GM13977 (cell line): ENCODE measurements around the gene HBG1.

Source experiments
- DNase-seq: peaks from one replicate; pipeline ENCODE4 v3.0.0; 2012; ENCODE audit warnings: low spot score
- in situ Hi-C: fragments of 300-500 bp; cut with MboI; formaldehyde crosslinking; loops from one replicate; pipeline ENCODE4 v1.12.0; 2022; ENCODE audit warnings: low sequenced_read_pairs, low pct_unique_long_range_greater_than_20kb, mixed read lengths, inconsistent platforms; ENCODE audit not compliant: unreplicated experiment
- TF ChIP-seq, protein P1 (sequence below): IDR thresholded peaks from 2 replicates; pipeline ENCODE4 v1.5.1; 2012; ENCODE audit warnings: mild to moderate bottlenecking, control low read depth; ENCODE audit not compliant: insufficient read depth; ENCODE audit errors: extremely low read depth, missing control alignments

HBG1 gene

DNA sequence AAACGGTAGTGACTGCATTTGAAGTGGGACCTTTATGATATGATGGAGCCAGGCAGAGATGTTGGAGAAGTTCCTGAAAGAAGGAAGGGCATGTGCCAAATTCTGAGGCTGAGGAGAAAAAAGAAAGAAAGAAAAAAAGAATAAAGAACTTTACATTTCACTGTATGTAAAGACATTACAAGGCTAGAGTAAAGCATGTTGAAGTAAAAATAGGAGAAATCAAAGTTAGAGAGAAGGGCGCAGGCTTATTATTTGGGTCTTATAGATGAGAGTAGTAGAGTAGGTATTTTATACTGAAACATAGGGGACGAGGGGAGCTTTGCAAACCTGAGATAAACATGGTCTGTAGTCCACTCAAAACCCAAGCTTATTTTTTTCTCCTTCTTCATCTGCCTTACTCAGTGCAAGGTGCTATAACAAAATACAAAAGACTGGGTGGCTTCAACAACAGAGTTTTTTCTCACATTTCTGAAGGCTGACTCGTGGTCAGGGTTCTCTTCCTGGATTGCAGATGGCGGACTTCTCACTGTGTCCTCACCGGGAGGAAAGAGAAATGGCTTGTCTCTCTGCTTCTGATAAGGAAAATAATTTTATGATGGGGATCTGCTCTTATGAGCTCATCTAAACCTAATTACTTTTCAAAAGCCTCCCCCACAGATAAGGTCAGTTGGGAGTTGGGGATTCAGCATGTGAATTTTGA is 2.7 kb downstream of the HBG1 start:
- DNase-seq, result no peak
- in situ Hi-C loops, result no loop called here
- TF ChIP-seq, protein P1, sequence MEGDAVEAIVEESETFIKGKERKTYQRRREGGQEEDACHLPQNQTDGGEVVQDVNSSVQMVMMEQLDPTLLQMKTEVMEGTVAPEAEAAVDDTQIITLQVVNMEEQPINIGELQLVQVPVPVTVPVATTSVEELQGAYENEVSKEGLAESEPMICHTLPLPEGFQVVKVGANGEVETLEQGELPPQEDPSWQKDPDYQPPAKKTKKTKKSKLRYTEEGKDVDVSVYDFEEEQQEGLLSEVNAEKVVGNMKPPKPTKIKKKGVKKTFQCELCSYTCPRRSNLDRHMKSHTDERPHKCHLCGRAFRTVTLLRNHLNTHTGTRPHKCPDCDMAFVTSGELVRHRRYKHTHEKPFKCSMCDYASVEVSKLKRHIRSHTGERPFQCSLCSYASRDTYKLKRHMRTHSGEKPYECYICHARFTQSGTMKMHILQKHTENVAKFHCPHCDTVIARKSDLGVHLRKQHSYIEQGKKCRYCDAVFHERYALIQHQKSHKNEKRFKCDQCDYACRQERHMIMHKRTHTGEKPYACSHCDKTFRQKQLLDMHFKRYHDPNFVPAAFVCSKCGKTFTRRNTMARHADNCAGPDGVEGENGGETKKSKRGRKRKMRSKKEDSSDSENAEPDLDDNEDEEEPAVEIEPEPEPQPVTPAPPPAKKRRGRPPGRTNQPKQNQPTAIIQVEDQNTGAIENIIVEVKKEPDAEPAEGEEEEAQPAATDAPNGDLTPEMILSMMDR, result no peak

DNA sequence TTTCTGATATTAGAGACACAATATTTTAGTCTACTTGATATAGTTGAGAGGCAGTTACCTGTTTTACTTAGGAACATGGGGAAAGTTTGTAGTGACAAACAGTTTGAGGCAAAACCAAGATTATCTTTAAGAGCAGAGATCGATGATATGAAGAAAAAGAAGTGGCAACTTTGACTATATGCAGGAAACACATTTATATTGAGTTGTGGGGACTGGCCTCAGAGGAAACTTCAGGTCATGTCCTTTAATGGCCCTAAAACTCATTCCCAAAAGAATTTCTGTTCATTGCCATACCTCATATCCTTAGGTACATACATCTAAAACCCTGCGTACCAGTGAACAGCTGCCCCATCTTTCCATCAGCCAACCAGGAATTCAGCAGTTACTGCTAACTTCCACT is 4.5 kb downstream of the HBG1 start:
- DNase-seq, result no peak
- in situ Hi-C loops, result no loop called here
- TF ChIP-seq, protein P1, result no peak

GRCh38 chr11:5243816-5244180 is 5.9 kb downstream of the HBG1 start:
- TF ChIP-seq, protein P1, result no peak
- DNase-seq, result no peak
- in situ Hi-C loops, result no loop called here

GRCh38 chr11:5242933-5243815 is 6.5 kb downstream of the HBG1 start:
- in situ Hi-C loops, result no loop called here

DNA sequence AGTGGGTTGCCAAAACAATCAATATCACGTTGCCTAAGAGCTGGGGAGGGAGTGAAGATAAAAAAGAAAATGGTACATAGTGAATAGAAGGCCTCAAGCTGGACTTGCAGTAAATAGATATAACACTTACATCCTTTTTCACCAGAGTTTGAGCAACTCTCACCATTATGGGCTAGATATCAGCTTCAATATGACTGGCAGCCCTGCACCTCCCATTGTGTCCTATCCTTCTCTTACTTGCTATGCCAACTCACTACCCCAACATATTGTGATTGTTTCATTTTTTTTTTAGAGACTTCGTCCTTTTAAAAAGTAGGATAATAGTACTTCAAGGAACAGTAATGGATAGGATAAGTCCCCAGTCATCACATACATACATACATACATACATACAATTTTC is 7.4 kb downstream of the HBG1 start:
- no peak for DNase-seq
- TF ChIP-seq, protein P1, result no peak
- in situ Hi-C loops, result no loop called here

More at GRCh38 chr11:5242933-5243815, 6.5 kb downstream of the HBG1 start:
- DNase-seq, result no peak
- TF ChIP-seq, protein P1, result no peak

DNA sequence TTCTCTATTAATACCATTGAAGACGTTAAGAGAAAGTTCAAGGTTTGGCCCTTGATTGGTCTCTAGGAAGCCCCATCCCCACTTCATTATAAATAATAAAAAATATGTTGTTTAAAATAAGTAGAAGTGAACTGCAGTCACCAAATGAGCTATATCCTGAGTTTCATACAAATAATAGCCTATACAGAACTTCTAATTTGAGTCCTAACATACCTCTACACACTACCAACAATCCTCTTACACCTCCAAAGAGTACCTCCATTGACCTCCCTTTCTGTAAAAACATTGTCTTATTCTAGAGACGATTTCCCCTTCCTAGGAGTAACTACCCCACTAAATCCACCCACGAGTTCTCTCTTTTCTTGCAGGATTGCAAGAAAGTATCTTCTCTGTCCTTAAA is 8.2 kb downstream of the HBG1 start:
- TF ChIP-seq, protein P1, result no peak
- DNase-seq, result no peak
- in situ Hi-C loops, result no loop called here
